ENCODE data around the gene EXTL1. TPM values are rescaled to one million over a fixed set of nuclear protein-coding genes. Genes with fewer than 3 reads are reported as not detected.

Gene EXTL1
- total and polyA plus RNA-seq, 2 of the 4 experiments (the other 2 are of a cell fraction): 0.90 to 5.2 TPM

DNA sequence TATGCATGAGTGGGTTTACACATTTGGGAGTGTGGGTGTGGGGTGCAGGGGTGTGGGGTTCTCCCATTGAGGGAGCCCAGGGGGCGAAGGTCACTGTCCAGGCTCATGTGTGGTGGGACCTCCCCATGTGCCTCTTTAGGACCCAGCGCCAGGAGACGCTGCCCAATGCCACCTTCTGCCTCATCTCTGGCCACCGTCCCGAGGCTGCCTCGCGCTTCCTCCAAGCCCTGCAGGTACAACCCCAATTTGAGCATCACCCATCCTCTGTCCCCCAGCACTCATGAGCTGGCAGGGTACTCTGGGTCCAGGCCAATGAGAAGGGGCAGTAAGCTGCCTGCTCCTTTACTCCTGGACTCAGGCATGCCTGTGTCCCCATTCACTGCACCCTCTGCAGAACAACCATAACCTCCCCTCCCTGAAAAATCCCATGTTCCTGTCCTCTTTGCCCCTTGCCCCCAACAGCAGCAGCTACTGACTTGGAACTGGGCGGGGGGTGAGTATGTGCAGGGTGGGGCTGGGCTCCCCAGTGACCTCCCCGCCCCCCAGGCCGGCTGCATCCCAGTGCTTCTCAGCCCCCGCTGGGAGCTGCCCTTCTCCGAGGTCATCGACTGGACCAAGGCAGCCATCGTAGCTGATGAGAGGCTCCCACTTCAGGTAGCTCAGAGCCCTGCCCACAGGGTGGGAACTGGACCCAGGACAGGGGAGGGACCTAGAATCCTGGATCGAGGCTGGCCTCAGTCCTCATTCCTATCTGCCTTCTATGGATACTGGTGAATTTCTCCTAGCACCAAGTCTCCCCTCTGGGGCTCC, 7.7 kb downstream of the EXTL1 start (continued):
- no peak for TF ChIP-seq MAZ (IDR thresholded peaks at IDR 0.05; ENCODE audit: borderline replicate concordance, low read depth, low read length)

DNA sequence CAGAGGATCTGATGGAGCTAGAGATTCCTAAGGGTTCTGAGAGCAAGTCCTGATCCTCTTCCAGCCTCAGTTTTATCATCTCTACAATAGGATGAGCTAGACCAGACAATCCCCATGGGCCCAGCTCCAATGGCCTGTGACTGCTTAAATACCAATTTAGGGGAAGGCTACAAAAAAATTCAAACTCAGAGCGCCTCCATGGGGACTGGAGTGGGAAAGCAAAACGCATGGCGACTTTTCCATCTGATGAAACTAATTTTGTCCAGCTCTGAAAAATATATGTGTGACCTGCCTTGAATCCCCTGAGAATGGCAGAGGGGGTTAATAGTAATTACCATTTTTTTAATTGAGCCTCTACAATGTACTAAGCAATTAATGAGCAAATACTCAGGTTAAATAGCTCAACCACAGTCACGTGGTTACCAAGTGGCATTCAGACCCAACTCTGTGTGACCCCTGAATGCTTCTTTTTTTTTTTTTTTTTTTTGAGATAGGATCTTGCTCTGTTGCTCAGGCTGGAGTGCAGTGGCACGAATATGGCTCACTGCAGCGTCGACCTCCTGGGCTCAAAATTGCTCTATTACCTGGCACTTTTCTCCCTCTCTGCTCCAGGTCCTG, 8.4 kb downstream of the EXTL1 start:
- H2BK15ac ChIP-seq (ENCODE audit: low read depth, low read length): no peak overlapping the region
- no peak for DNase-seq

More for the DNA sequence above, 8.4 kb downstream of the EXTL1 start:
- WGBS, 2 experiments (ENCODE audit: extremely low coverage in 2 of 2, insufficient read length in 1 of 2): no CpG with 5 or more reads among the region's 7 CpGs
- ChIA-PET CTCF (interaction anchor here (0.9 to 1.2 kb wide), 2 partner anchors 32 to 134 kb away, joined by 3 to 4 read pairs; partner anchors contain the start of gene PAFAH2), POLR2A (ENCODE audit: unreplicated experiment) (no interaction called here)
- in situ Hi-C loops (cut with MboI; ENCODE audit: low sequenced_read_pairs): no loop called here
- H3K56ac ChIP-seq (ENCODE audit: extremely low read depth, insufficient read depth, low read length): no peak overlapping the region
- H2BK20ac ChIP-seq (ENCODE audit: low read depth, low read length): no peak overlapping the region
- no peak overlapping the region for H2BK5ac ChIP-seq (ENCODE audit: low read depth, low read length, poor library complexity, severe bottlenecking)
- intact Hi-C loops (cut with micrococcal nuclease): no loop called here
- H3K79me1 ChIP-seq (ENCODE audit: low read depth in 1 of 2, low read length in 2 of 2): no peaks in the 10 kb centered on the region
- no peak overlapping the region for H3K18ac ChIP-seq (ENCODE audit: low read depth, low read length)
- H2AK5ac ChIP-seq (ENCODE audit: low read depth, low read length): no peak overlapping the region
- H4K20me1 ChIP-seq (ENCODE audit: insufficient read depth, low read length): no peaks in the 10 kb centered on the region
- no peak overlapping the region for H3K23ac ChIP-seq (ENCODE audit: low read depth, low read length)
- dilution Hi-C loops (cut with HindIII; ENCODE audit: low sequenced_read_pairs, unreplicated experiment): no loop called here
- BruUV-seq (replicated peaks): no TSS peak
- H2AFZ ChIP-seq (replicated peaks; ENCODE audit: low read length, poor library complexity): no peak overlapping the region
- H3K9me3 ChIP-seq (ENCODE audit: control insufficient read depth, insufficient read depth, low read length): no peaks in the 10 kb centered on the region
- TF ChIP-seq CTCF (conservative IDR thresholded peaks at IDR 0.05; ENCODE audit: low read depth, low read length) (peak; percentile 28; the same call in 1 of the 2 replicates), BHLHE40 (IDR thresholded peaks at IDR 0.05; ENCODE audit: low read depth, low read length) (no peak), RAD21 (IDR thresholded peaks at IDR 0.05; ENCODE audit: low read length) (peak; percentile 25; the same call in 1 of the 2 replicates)
- no peak overlapping the region for H4K8ac ChIP-seq (ENCODE audit: low read depth in 2 of 2, low read length in 2 of 2)
- no peak for ATAC-seq (ENCODE audit: low read depth)
- no peak overlapping the region for H3K27ac ChIP-seq (ENCODE audit: insufficient read depth, low read length)
- H2AK9ac ChIP-seq (replicated peaks; ENCODE audit: low read depth, low read length, poor library complexity): no peak overlapping the region
- H3K4me3 ChIP-seq (ENCODE audit: insufficient read depth, low read depth, low read length): no peak overlapping the region
- no peak overlapping the region for H2BK120ac ChIP-seq (ENCODE audit: low read depth, low read length)
- H3K14ac ChIP-seq (replicated peaks; ENCODE audit: low read depth, low read length): no peak overlapping the region
- H3K4ac ChIP-seq (ENCODE audit: low read depth, low read length): no peak overlapping the region
- peaks cover 4% of the 10 kb centered on the region; the same call in 1 of the 2 replicates for H3K27me3 ChIP-seq (ENCODE audit: control insufficient read depth, insufficient read depth, low read length)
- no peak overlapping the region for H3K9ac ChIP-seq (ENCODE audit: low read depth, low read length)
- H3K4me2 ChIP-seq (ENCODE audit: low read depth, low read length): no peak overlapping the region
- no peak overlapping the region for H4K91ac ChIP-seq (ENCODE audit: insufficient read depth, low read depth, low read length)
- no peaks in the 10 kb centered on the region for H3K36me3 ChIP-seq (ENCODE audit: control insufficient read depth, insufficient read depth, low read length)
- no peaks in the 10 kb centered on the region; the same call in 1 of the 2 replicates for H3K4me1 ChIP-seq (ENCODE audit: control insufficient read depth, insufficient read depth, low read length)
- 0 out of 2 replicates have a peak, but pooled peaks cover 3% of the 10 kb centered on the region for H3K9me1 ChIP-seq (ENCODE audit: insufficient read depth, low read length)
- H4K5ac ChIP-seq (ENCODE audit: low read depth, low read length): no peak overlapping the region

All from IMR-90 (cell line).